Measurements from ENCODE around the gene DENND1A.

DNA sequence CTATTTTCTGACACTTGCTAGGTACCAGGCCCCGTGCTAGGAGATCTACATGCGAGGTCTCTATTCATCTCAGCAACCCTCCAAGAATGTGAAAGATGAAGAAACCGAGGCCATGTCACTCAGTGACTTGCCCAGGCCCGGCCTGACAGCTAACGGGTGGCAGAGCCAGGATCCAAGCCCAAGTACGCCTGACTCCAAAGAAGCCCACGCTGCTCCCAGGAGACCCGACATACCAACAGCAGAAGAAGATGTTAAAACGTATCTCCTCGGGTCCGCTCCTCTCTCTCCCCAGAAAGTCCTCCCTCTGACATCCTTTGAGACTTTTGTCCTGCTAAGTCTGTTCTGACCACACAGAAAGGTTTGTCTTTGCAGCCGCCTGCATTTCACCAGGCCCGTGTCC is 508.7 kb downstream of the DENND1A start:
- TF ChIP-seq, protein P1, sequence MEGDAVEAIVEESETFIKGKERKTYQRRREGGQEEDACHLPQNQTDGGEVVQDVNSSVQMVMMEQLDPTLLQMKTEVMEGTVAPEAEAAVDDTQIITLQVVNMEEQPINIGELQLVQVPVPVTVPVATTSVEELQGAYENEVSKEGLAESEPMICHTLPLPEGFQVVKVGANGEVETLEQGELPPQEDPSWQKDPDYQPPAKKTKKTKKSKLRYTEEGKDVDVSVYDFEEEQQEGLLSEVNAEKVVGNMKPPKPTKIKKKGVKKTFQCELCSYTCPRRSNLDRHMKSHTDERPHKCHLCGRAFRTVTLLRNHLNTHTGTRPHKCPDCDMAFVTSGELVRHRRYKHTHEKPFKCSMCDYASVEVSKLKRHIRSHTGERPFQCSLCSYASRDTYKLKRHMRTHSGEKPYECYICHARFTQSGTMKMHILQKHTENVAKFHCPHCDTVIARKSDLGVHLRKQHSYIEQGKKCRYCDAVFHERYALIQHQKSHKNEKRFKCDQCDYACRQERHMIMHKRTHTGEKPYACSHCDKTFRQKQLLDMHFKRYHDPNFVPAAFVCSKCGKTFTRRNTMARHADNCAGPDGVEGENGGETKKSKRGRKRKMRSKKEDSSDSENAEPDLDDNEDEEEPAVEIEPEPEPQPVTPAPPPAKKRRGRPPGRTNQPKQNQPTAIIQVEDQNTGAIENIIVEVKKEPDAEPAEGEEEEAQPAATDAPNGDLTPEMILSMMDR (conservative IDR thresholded peaks at IDR 0.05; ENCODE audit: low read depth in 2 of 2) = no peak
- TF ChIP-seq EZH2phosphoT487 (IDR thresholded peaks at IDR 0.05; ENCODE audit: unreplicated experiment) (no peak), POLR2AphosphoS5 (IDR thresholded peaks at IDR 0.05; ENCODE audit: low read depth) (no peak), EZH2 (IDR thresholded peaks at IDR 0.05; ENCODE audit: low read depth, unreplicated experiment) (no peak), JUNB (IDR thresholded peaks at IDR 0.05; ENCODE audit: unreplicated experiment) (no peak), NANOG (IDR thresholded peaks at IDR 0.05; ENCODE audit: borderline replicate concordance) (no peak), CREB1 (CRISPR knock-in tag; IDR thresholded peaks at IDR 0.05; ENCODE audit: low read depth) (no peak), ZNF114 (CRISPR knock-in tag; IDR thresholded peaks at IDR 0.05) (no peak), ZNF331 (CRISPR knock-in tag; IDR thresholded peaks at IDR 0.05; ENCODE audit: low read depth) (no peak), STAT1 (IDR thresholded peaks at IDR 0.05; ENCODE audit: unreplicated experiment) (no peak)
- TF ChIP-seq, protein P2, sequence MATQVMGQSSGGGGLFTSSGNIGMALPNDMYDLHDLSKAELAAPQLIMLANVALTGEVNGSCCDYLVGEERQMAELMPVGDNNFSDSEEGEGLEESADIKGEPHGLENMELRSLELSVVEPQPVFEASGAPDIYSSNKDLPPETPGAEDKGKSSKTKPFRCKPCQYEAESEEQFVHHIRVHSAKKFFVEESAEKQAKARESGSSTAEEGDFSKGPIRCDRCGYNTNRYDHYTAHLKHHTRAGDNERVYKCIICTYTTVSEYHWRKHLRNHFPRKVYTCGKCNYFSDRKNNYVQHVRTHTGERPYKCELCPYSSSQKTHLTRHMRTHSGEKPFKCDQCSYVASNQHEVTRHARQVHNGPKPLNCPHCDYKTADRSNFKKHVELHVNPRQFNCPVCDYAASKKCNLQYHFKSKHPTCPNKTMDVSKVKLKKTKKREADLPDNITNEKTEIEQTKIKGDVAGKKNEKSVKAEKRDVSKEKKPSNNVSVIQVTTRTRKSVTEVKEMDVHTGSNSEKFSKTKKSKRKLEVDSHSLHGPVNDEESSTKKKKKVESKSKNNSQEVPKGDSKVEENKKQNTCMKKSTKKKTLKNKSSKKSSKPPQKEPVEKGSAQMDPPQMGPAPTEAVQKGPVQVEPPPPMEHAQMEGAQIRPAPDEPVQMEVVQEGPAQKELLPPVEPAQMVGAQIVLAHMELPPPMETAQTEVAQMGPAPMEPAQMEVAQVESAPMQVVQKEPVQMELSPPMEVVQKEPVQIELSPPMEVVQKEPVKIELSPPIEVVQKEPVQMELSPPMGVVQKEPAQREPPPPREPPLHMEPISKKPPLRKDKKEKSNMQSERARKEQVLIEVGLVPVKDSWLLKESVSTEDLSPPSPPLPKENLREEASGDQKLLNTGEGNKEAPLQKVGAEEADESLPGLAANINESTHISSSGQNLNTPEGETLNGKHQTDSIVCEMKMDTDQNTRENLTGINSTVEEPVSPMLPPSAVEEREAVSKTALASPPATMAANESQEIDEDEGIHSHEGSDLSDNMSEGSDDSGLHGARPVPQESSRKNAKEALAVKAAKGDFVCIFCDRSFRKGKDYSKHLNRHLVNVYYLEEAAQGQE (IDR thresholded peaks at IDR 0.05; ENCODE audit: unreplicated experiment) = no peak
- TF ChIP-seq, protein P3, sequence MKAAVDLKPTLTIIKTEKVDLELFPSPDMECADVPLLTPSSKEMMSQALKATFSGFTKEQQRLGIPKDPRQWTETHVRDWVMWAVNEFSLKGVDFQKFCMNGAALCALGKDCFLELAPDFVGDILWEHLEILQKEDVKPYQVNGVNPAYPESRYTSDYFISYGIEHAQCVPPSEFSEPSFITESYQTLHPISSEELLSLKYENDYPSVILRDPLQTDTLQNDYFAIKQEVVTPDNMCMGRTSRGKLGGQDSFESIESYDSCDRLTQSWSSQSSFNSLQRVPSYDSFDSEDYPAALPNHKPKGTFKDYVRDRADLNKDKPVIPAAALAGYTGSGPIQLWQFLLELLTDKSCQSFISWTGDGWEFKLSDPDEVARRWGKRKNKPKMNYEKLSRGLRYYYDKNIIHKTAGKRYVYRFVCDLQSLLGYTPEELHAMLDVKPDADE (IDR thresholded peaks at IDR 0.05) = no peak
- TF ChIP-seq, protein P4, sequence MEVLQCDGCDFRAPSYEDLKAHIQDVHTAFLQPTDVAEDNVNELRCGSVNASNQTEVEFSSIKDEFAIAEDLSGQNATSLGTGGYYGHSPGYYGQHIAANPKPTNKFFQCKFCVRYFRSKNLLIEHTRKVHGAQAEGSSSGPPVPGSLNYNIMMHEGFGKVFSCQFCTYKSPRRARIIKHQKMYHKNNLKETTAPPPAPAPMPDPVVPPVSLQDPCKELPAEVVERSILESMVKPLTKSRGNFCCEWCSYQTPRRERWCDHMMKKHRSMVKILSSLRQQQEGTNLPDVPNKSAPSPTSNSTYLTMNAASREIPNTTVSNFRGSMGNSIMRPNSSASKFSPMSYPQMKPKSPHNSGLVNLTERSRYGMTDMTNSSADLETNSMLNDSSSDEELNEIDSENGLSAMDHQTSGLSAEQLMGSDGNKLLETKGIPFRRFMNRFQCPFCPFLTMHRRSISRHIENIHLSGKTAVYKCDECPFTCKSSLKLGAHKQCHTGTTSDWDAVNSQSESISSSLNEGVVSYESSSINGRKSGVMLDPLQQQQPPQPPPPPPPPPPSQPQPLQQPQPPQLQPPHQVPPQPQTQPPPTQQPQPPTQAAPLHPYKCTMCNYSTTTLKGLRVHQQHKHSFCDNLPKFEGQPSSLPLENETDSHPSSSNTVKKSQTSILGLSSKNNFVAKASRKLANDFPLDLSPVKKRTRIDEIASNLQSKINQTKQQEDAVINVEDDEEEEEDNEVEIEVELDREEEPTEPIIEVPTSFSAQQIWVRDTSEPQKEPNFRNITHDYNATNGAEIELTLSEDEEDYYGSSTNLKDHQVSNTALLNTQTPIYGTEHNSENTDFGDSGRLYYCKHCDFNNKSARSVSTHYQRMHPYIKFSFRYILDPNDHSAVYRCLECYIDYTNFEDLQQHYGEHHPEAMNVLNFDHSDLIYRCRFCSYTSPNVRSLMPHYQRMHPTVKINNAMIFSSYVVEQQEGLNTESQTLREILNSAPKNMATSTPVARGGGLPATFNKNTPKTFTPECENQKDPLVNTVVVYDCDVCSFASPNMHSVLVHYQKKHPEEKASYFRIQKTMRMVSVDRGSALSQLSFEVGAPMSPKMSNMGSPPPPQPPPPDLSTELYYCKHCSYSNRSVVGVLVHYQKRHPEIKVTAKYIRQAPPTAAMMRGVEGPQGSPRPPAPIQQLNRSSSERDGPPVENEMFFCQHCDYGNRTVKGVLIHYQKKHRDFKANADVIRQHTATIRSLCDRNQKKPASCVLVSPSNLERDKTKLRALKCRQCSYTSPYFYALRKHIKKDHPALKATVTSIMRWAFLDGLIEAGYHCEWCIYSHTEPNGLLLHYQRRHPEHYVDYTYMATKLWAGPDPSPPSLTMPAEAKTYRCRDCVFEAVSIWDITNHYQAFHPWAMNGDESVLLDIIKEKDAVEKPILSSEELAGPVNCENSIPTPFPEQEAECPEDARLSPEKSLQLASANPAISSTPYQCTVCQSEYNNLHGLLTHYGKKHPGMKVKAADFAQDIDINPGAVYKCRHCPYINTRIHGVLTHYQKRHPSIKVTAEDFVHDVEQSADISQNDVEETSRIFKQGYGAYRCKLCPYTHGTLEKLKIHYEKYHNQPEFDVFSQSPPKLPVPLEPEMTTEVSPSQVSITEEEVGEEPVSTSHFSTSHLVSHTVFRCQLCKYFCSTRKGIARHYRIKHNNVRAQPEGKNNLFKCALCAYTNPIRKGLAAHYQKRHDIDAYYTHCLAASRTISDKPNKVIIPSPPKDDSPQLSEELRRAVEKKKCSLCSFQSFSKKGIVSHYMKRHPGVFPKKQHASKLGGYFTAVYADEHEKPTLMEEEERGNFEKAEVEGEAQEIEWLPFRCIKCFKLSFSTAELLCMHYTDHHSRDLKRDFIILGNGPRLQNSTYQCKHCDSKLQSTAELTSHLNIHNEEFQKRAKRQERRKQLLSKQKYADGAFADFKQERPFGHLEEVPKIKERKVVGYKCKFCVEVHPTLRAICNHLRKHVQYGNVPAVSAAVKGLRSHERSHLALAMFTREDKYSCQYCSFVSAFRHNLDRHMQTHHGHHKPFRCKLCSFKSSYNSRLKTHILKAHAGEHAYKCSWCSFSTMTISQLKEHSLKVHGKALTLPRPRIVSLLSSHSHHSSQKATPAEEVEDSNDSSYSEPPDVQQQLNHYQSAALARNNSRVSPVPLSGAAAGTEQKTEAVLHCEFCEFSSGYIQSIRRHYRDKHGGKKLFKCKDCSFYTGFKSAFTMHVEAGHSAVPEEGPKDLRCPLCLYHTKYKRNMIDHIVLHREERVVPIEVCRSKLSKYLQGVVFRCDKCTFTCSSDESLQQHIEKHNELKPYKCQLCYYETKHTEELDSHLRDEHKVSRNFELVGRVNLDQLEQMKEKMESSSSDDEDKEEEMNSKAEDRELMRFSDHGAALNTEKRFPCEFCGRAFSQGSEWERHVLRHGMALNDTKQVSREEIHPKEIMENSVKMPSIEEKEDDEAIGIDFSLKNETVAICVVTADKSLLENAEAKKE (CRISPR knock-in tag; IDR thresholded peaks at IDR 0.05) = no peak
